ENCODE measurements around the gene IBTK. TPM values are rescaled to one million over a fixed set of nuclear protein-coding genes. Genes with fewer than 3 reads are reported as not detected.
"Not testable (repeated sequence)": the region's sequence is repeated elsewhere in the genome, so short reads cannot be mapped to it uniquely, and the experiment has no call there.

IBTK gene
- polyA plus RNA-seq, 3 donors: 7.0 to 20.2 (median 13.1) TPM

DNA sequence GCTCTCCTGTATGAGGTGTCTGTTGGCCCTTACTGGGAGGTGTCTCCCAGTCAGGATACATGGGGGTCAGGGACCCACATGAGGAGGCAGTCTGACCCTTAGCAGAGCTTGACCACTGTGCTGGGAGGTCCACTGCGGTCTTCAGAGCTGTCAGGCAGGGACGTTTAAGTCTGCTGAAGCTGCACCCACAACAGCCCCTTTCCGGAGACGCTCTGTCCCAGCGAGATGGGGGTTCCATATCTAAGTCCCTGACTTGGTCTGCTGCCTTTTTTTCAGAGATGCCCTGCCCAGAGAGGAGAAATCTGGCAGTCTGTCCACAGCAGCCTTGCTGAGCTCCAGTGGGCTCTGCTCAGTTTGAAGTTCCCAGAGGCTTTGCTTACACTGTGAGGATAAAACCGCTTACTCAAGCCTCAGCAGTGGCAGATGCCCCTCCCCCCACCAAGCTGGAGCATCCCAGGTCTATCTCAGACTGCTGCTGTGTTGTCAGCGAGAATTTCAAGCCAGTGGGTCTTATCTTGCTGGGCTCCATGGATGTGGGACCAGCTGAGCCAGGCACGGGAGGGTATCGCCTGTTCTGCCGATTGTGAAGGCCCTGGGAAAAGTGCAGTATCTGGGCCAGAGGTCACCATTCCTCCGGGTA is 36.3 kb upstream of the IBTK start:
- H3K9me3 Mint-ChIP-seq: peaks cover 0 to 7% (median 3%) of the 10 kb centered on the region in 7 donors
- no peaks in the 10 kb centered on the region for H3K27me3 ChIP-seq (ENCODE audit: control insufficient read depth in 2 of 2, insufficient read depth in 2 of 2, low read length in 2 of 2)
- H3K4me1 ChIP-seq (ENCODE audit: control insufficient read depth in 1 of 2, insufficient read depth in 2 of 2, low read length in 2 of 2): no peaks in the 10 kb centered on the region
- no peak overlapping the region for H2AFZ ChIP-seq (ENCODE audit: insufficient read depth, low read depth, low read length, poor library complexity, severe bottlenecking)
- no peak for DNase-seq
- H3K4me3 Mint-ChIP-seq: no peak overlapping the region
- peaks cover 29% of the 10 kb centered on the region for H3K4me1 Mint-ChIP-seq
- H3K36me3 ChIP-seq (replicated peaks in 1 of 2; ENCODE audit: control insufficient read depth in 1 of 2, insufficient read depth in 2 of 2, low read length in 2 of 2): no peaks in the 10 kb centered on the region
- no peak overlapping the region for H3K4me3 ChIP-seq (replicated peaks in 1 of 3; ENCODE audit: low read depth in 2 of 3, low read length in 3 of 3)
- no peaks in the 10 kb centered on the region for H4K20me1 ChIP-seq (ENCODE audit: insufficient read depth, low read length)
- H3K79me2 ChIP-seq (ENCODE audit: insufficient read depth, low read length): no peaks in the 10 kb centered on the region
- no peak overlapping the region for H3K4me2 ChIP-seq (replicated peaks; ENCODE audit: extremely low read depth, low read length, poor library complexity, severe bottlenecking)
- H3K27me3 Mint-ChIP-seq (ENCODE audit: low read depth in 3 of 3): peaks cover 0 to 4% (median 0%) of the 10 kb centered on the region in 3 donors
- H3K27ac Mint-ChIP-seq: no peak overlapping the region
- WGBS (ENCODE audit: insufficient coverage): 92% methylated on average over 11 of the region's 11 CpGs
- no peak overlapping the region for H3K27ac ChIP-seq (ENCODE audit: low read depth in 1 of 2, low read length in 2 of 2)
- no peaks in the 10 kb centered on the region for H3K9me3 ChIP-seq (replicated peaks in 1 of 2; ENCODE audit: control insufficient read depth in 1 of 2, insufficient read depth in 1 of 2, low read length in 2 of 2)
- no peak overlapping the region for H3K9ac ChIP-seq (ENCODE audit: insufficient read depth, low read length, poor library complexity, severe bottlenecking)
- TF ChIP-seq, protein P1, sequence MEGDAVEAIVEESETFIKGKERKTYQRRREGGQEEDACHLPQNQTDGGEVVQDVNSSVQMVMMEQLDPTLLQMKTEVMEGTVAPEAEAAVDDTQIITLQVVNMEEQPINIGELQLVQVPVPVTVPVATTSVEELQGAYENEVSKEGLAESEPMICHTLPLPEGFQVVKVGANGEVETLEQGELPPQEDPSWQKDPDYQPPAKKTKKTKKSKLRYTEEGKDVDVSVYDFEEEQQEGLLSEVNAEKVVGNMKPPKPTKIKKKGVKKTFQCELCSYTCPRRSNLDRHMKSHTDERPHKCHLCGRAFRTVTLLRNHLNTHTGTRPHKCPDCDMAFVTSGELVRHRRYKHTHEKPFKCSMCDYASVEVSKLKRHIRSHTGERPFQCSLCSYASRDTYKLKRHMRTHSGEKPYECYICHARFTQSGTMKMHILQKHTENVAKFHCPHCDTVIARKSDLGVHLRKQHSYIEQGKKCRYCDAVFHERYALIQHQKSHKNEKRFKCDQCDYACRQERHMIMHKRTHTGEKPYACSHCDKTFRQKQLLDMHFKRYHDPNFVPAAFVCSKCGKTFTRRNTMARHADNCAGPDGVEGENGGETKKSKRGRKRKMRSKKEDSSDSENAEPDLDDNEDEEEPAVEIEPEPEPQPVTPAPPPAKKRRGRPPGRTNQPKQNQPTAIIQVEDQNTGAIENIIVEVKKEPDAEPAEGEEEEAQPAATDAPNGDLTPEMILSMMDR (IDR thresholded peaks at IDR 0.05): no peak
- intact Hi-C loops (cut with micrococcal nuclease): no loop called here
- no peaks in the 10 kb centered on the region for H3K36me3 Mint-ChIP-seq

DNA sequence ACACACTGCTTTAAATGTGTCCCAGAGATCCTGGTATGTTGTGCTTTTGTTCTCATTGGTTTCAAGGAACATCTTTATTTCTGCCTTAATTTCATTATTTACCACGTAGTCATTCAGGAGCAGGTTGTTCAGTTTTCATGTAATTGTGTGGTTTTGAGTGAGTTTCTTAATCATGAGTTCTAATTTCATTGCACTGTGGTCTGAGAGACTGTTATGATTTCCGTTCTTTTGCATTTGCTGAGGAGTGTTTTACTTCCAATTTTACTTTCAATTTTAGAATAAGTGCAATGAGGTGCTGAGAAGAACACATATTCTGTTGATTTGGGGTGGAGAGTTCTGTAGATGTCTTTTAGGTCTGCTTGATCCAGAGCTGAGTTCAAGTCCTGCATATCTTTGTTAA is 34.0 kb upstream of the IBTK start:
- WGBS (ENCODE audit: insufficient coverage): no CpG with 5 or more reads among the region's 2 CpGs
- peak overlapping the region in 1 of 2 donors; percentile 20 for H3K27ac ChIP-seq (ENCODE audit: low read depth in 1 of 2, low read length in 2 of 2)

More for the DNA sequence above, 34.0 kb upstream of the IBTK start:
- H3K36me3 ChIP-seq (replicated peaks in 1 of 2; ENCODE audit: control insufficient read depth in 1 of 2, insufficient read depth in 2 of 2, low read length in 2 of 2); H3K4me1 ChIP-seq (ENCODE audit: control insufficient read depth in 1 of 2, insufficient read depth in 2 of 2, low read length in 2 of 2); DNase-seq; H3K4me2 ChIP-seq (replicated peaks; ENCODE audit: extremely low read depth, low read length, poor library complexity, severe bottlenecking); H3K27me3 ChIP-seq (ENCODE audit: control insufficient read depth in 2 of 2, insufficient read depth in 2 of 2, low read length in 2 of 2); H4K20me1 ChIP-seq (ENCODE audit: insufficient read depth, low read length); H3K27me3 Mint-ChIP-seq (ENCODE audit: low read depth in 3 of 3); H3K9me3 Mint-ChIP-seq; H3K9me3 ChIP-seq (replicated peaks in 1 of 2; ENCODE audit: control insufficient read depth in 1 of 2, insufficient read depth in 1 of 2, low read length in 2 of 2); intact Hi-C loops (cut with micrococcal nuclease); H3K36me3 Mint-ChIP-seq; H3K9ac ChIP-seq (ENCODE audit: insufficient read depth, low read length, poor library complexity, severe bottlenecking); H2AFZ ChIP-seq (ENCODE audit: insufficient read depth, low read depth, low read length, poor library complexity, severe bottlenecking); H3K79me2 ChIP-seq (ENCODE audit: insufficient read depth, low read length); H3K4me3 ChIP-seq (replicated peaks in 1 of 3; ENCODE audit: low read depth in 2 of 3, low read length in 3 of 3): not testable (repeated sequence)
- H3K4me3 Mint-ChIP-seq: peak overlapping the region; percentile 16 to 80
- peak overlapping the region in 3 of 7 donors; percentile 3 to 73 (median 19) for H3K27ac Mint-ChIP-seq
- peaks cover 29% of the 10 kb centered on the region for H3K4me1 Mint-ChIP-seq

Measured in CD14-positive monocyte (primary cell).